Mesendoderm (in vitro differentiated cells): ENCODE data around the gene PLPPR1.

Experiments
- DNase-seq: peaks from one replicate; pipeline ENCODE4 v3.0.0; 2013
- H2AK5ac ChIP-seq: 2 replicates; pipeline ENCODE4 v1.6.1; 2013; ENCODE audit warnings: low read length, inconsistent platforms
- H2BK120ac ChIP-seq: 2 replicates; pipeline ENCODE4 v1.6.1; 2013; ENCODE audit warnings: low read depth, mild to moderate bottlenecking, low read length, moderate library complexity, mixed read lengths
- H2BK15ac ChIP-seq: replicated peaks from 2 replicates; pipeline ENCODE4 v1.6.1; 2013; ENCODE audit warnings: low read depth, mild to moderate bottlenecking, moderate library complexity
- H2BK5ac ChIP-seq: 2 replicates; pipeline ENCODE4 v1.6.1; 2013; ENCODE audit warnings: low read length, inconsistent platforms
- H3K18ac ChIP-seq: 2 replicates; pipeline ENCODE4 v1.6.1; 2013; ENCODE audit warnings: mild to moderate bottlenecking, low read length, mixed read lengths
- H3K23ac ChIP-seq: one replicate; pipeline ENCODE4 v1.6.1; 2013; ENCODE audit warnings: low read length
- H3K27ac ChIP-seq: 2 replicates; pipeline ENCODE4 v1.5.1; 2013; ENCODE audit warnings: low read depth, mild to moderate bottlenecking, inconsistent platforms, low read length, moderate library complexity
- H3K27me3 ChIP-seq: 2 replicates; pipeline ENCODE4 v1.6.1; 2013; ENCODE audit warnings: low read length, control low read depth, mild to moderate bottlenecking, inconsistent platforms; ENCODE audit not compliant: insufficient read depth, poor library complexity
- H3K36me3 ChIP-seq: 2 replicates; pipeline ENCODE4 v1.6.1; 2013; ENCODE audit warnings: low read length, inconsistent platforms; ENCODE audit not compliant: control insufficient read depth, insufficient read depth
- H3K4ac ChIP-seq: one replicate; pipeline ENCODE4 v1.6.1; 2013; ENCODE audit warnings: low read depth, mild to moderate bottlenecking, low read length, moderate library complexity
- H3K4me1 ChIP-seq: 2 replicates; pipeline ENCODE4 v1.6.1; 2013; ENCODE audit warnings: low read depth, low read length, inconsistent platforms; ENCODE audit not compliant: control insufficient read depth
- H3K4me2 ChIP-seq: 2 replicates; pipeline ENCODE4 v1.6.1; 2013; ENCODE audit warnings: low read length
- H3K4me3 ChIP-seq: 2 replicates; pipeline ENCODE4 v1.5.1; 2013; ENCODE audit warnings: mild to moderate bottlenecking, low read length
- H3K56ac ChIP-seq: one replicate; pipeline ENCODE4 v1.6.1; 2013; ENCODE audit warnings: low read length
- H3K79me1 ChIP-seq: 2 replicates; pipeline ENCODE4 v1.6.1; 2013; ENCODE audit warnings: low read length, inconsistent platforms
- H3K79me2 ChIP-seq: 2 replicates; pipeline ENCODE4 v1.6.1; 2013; ENCODE audit warnings: mild to moderate bottlenecking, low read length; ENCODE audit not compliant: control insufficient read depth, insufficient read depth
- H3K9ac ChIP-seq: 2 replicates; pipeline ENCODE4 v1.6.1; 2013; ENCODE audit warnings: low read length, inconsistent platforms
- H4K5ac ChIP-seq: one replicate; pipeline ENCODE4 v1.6.1; 2013; ENCODE audit warnings: low read length
- H4K8ac ChIP-seq: one replicate; pipeline ENCODE4 v1.6.1; 2013; ENCODE audit warnings: low read depth, mild to moderate bottlenecking, control low read depth, low read length, moderate library complexity
- WGBS: extraction: QIAGEN DNeasy Blood & Tissue Kit; methylation state at CpG from one replicate; pipeline ENCODE4 v1.1.7; 2013; ENCODE audit warnings: low lambda C conversion rate, missing lambda C conversion rate; ENCODE audit not compliant: insufficient coverage; ENCODE audit errors: extremely low coverage; 5-methylcytosine and 5-hydroxymethylcytosine counted together

PLPPR1 gene

GRCh38 chr9:101005246-101005645, 23.3 kb upstream of the PLPPR1 start:
- no peak overlapping the region for H3K23ac ChIP-seq
- no peaks in the 10 kb centered on the region for H3K79me2 ChIP-seq
- no peak overlapping the region for H2BK15ac ChIP-seq
- no CpG with 5 or more reads among the region's 3 CpGs for WGBS
- no peak for DNase-seq
- H3K18ac ChIP-seq: no peak overlapping the region
- H4K8ac ChIP-seq: no peak overlapping the region
- H2AK5ac ChIP-seq: no peak overlapping the region
- no peaks in the 10 kb centered on the region for H3K27me3 ChIP-seq
- no peaks in the 10 kb centered on the region for H3K36me3 ChIP-seq
- no peaks in the 10 kb centered on the region for H3K79me1 ChIP-seq
- H3K56ac ChIP-seq: no peak overlapping the region
- H2BK5ac ChIP-seq: no peak overlapping the region
- H2BK120ac ChIP-seq: no peak overlapping the region
- H3K4me2 ChIP-seq: no peak overlapping the region
- no peaks in the 10 kb centered on the region for H3K4me1 ChIP-seq
- no peak overlapping the region for H3K9ac ChIP-seq
- H3K27ac ChIP-seq: no peak overlapping the region
- no peak overlapping the region for H4K5ac ChIP-seq
- no peak overlapping the region for H3K4me3 ChIP-seq
- no peak overlapping the region for H3K4ac ChIP-seq

GRCh38 chr9:101014566-101014965, 14.0 kb upstream of the PLPPR1 start:
- H3K79me1 ChIP-seq: no peaks in the 10 kb centered on the region
- H3K27me3 ChIP-seq: no peaks in the 10 kb centered on the region
- no peak overlapping the region for H4K8ac ChIP-seq
- no peak overlapping the region for H4K5ac ChIP-seq
- H3K4me2 ChIP-seq: no peak overlapping the region
- H2BK15ac ChIP-seq: no peak overlapping the region
- no peaks in the 10 kb centered on the region for H3K4me1 ChIP-seq
- H3K56ac ChIP-seq: no peak overlapping the region
- no peak overlapping the region for H3K18ac ChIP-seq
- no peak overlapping the region for H2AK5ac ChIP-seq
- H2BK120ac ChIP-seq: no peak overlapping the region
- H3K79me2 ChIP-seq: no peaks in the 10 kb centered on the region
- no peak overlapping the region for H3K27ac ChIP-seq
- H3K4ac ChIP-seq: no peak overlapping the region
- no CpG with 5 or more reads among the region's 2 CpGs for WGBS
- H3K9ac ChIP-seq: no peak overlapping the region
- H2BK5ac ChIP-seq: no peak overlapping the region
- H3K23ac ChIP-seq: no peak overlapping the region
- H3K36me3 ChIP-seq: no peaks in the 10 kb centered on the region
- no peak overlapping the region for H3K4me3 ChIP-seq
- DNase-seq: no peak

- Histone ChIP-seq H4K5ac (no peak overlapping the region), H2BK15ac (no peak overlapping the region), H3K36me3 (no peaks in the 10 kb centered on the region), H3K27me3 (no peaks in the 10 kb centered on the region), H2AK5ac (no peak overlapping the region), H4K8ac (no peak overlapping the region), H2BK5ac (no peak overlapping the region), H3K9ac (no peak overlapping the region), H3K18ac (no peak overlapping the region), H3K4ac (no peak overlapping the region), H3K23ac (no peak overlapping the region), H3K56ac (no peak overlapping the region), H3K79me2 (no peaks in the 10 kb centered on the region), H3K27ac (no peak overlapping the region), H3K4me1 (no peaks in the 10 kb centered on the region), H2BK120ac (no peak overlapping the region), H3K79me1 (no peaks in the 10 kb centered on the region), H3K4me3 (no peak overlapping the region), H3K4me2 (no peak overlapping the region)
- DNase-seq: no peak
- no CpG with 5 or more reads among the region's 2 CpGs for WGBS
These were observed 10.1 kb upstream of the PLPPR1 start for GRCh38 chr9:101018467-101018866.

DNA sequence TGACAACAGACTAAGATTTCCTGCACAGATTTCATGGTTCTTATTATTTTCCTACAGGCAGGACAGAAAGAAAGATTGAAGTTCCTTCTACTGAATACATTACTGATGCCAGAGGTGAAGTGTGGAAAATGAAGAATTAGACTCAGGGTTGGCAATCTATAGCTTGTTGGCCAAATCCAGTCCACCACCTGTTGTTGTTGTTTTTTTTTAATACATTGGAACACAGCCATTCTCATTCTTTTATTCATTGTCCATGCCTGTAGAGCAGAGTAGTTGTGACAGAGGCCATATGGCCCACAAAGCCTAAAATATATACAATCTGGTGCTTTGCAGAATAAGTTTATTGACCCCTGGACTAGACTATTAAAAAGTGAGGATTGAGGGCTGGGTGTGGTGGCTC, 5.8 kb upstream of the PLPPR1 start:
- H2BK5ac ChIP-seq: no peak overlapping the region
- H3K23ac ChIP-seq: no peak overlapping the region
- no peak overlapping the region for H3K4me2 ChIP-seq
- H3K9ac ChIP-seq: no peak overlapping the region
- H4K8ac ChIP-seq: no peak overlapping the region
- H2AK5ac ChIP-seq: no peak overlapping the region
- no peaks in the 10 kb centered on the region for H3K36me3 ChIP-seq
- H2BK15ac ChIP-seq: no peak overlapping the region
- no peak overlapping the region for H3K27ac ChIP-seq
- no peak overlapping the region for H4K5ac ChIP-seq
- H3K79me2 ChIP-seq: no peaks in the 10 kb centered on the region
- no peak for DNase-seq
- H3K4ac ChIP-seq: no peak overlapping the region
- no peak overlapping the region for H2BK120ac ChIP-seq
- H3K27me3 ChIP-seq: peaks cover 2% of the 10 kb centered on the region
- no peak overlapping the region for H3K4me3 ChIP-seq
- no peaks in the 10 kb centered on the region for H3K79me1 ChIP-seq
- H3K4me1 ChIP-seq: no peaks in the 10 kb centered on the region
- no peak overlapping the region for H3K18ac ChIP-seq
- H3K56ac ChIP-seq: no peak overlapping the region

GRCh38 chr9:101025940-101026339, 2.6 kb upstream of the PLPPR1 start:
- no peak overlapping the region for H3K18ac ChIP-seq
- H3K4me3 ChIP-seq: no peak overlapping the region
- no peak overlapping the region for H3K56ac ChIP-seq
- H2BK5ac ChIP-seq: no peak overlapping the region
- no peak overlapping the region for H4K5ac ChIP-seq
- no peak overlapping the region for H3K4me2 ChIP-seq
- no peak overlapping the region for H3K9ac ChIP-seq
- no peaks in the 10 kb centered on the region for H3K79me2 ChIP-seq
- H2AK5ac ChIP-seq: no peak overlapping the region
- peaks cover 3% of the 10 kb centered on the region for H3K4me1 ChIP-seq
- H2BK15ac ChIP-seq: no peak overlapping the region
- no peak overlapping the region for H3K23ac ChIP-seq
- no CpG with 5 or more reads among the region's 2 CpGs for WGBS
- peaks cover 18% of the 10 kb centered on the region for H3K27me3 ChIP-seq
- H3K36me3 ChIP-seq: no peaks in the 10 kb centered on the region
- no peak for DNase-seq
- H2BK120ac ChIP-seq: no peak overlapping the region
- H3K79me1 ChIP-seq: no peaks in the 10 kb centered on the region
- no peak overlapping the region for H3K4ac ChIP-seq
- no peak overlapping the region for H3K27ac ChIP-seq
- H4K8ac ChIP-seq: no peak overlapping the region

DNA sequence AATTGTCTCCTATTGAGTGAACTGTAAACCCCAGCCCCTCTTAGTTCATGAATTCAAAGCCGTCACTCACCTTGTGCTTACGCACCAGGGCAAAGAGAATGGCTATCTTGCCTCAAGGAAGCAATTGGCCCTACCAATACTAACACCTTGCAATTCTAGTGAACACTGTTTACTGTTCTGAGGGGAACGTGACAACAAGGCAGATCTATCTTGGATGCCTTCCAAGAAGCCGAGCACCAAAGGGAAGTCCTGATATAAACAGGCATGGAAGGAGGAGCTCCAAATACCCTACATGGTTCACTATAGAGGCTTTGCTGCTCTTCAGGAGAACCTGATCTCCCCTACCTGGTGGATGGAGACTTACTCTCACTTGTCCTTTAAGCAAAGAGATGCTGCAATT, 1.7 kb upstream of the PLPPR1 start:
- no peak for DNase-seq
- Histone ChIP-seq H2BK15ac (no peak overlapping the region), H3K56ac (no peak overlapping the region), H3K23ac (no peak overlapping the region), H2AK5ac (no peak overlapping the region), H3K4ac (no peak overlapping the region), H4K8ac (no peak overlapping the region), H3K79me2 (no peaks in the 10 kb centered on the region), H3K4me1 (peaks cover 3% of the 10 kb centered on the region), H3K4me2 (no peak overlapping the region), H3K27me3 (peaks cover 18% of the 10 kb centered on the region), H3K27ac (no peak overlapping the region), H4K5ac (no peak overlapping the region), H3K4me3 (no peak overlapping the region), H2BK5ac (no peak overlapping the region), H3K36me3 (no peaks in the 10 kb centered on the region), H3K18ac (no peak overlapping the region), H2BK120ac (no peak overlapping the region), H3K79me1 (no peaks in the 10 kb centered on the region), H3K9ac (no peak overlapping the region)
- WGBS: no CpG with 5 or more reads among the region's 4 CpGs
